HFF-Myc (cell line): ENCODE results near the gene RAP1GAP2.

Experiments used
- DNase-seq: peaks from one replicate; pipeline ENCODE4 v3.0.0-alpha.2; 2011; ENCODE audit warnings: low read depth; ENCODE audit errors: extremely low read depth
- H3K4me3 ChIP-seq: replicated peaks from 2 replicates; pipeline ENCODE4 v1.5.1; 2011; ENCODE audit warnings: low read depth, mild to moderate bottlenecking, control low read depth, low read length
- CTCF ChIP-seq: IDR thresholded peaks from 2 replicates; pipeline ENCODE4 v1.5.1; 2012; ENCODE audit warnings: mild to moderate bottlenecking, low read depth, low read length, control low read depth; ENCODE audit errors: missing control alignments

RAP1GAP2 gene

DNA sequence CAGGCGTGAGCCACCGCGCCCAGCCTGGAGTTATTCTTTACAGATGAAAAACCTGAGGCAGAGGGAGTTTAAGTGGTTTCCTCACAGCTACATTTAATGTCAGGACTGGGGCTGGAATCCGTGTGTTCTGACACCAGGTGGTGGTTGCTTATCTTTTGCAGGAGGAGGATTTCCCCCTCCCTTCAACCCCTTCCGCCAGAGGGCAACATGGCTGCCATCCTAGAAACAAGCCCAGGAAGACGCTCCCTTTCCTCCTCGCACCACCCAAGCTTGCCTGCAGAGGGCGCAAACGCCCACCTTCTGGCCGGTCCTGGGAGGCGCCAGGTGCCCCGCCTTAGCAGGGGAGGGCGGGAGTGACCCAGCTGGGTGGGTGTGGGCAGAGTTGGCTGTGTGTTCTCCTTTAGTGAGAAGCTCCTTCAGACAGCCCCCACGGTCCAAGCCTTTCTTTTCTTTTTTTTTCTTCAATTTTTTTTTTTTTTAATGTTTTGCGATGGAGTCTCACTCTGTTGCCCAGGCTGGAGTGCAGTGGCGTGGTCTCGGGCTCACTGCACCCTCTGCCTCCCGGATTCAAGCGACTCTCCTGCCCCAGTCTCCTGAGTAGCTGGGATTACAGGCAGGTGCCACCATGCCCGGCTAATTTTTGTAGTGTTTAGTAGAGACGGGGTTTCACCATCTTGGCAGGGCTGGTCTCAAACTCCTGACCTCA is 9.9 kb upstream of the RAP1GAP2 start:
- peak; percentile 92 for TF ChIP-seq CTCF
- no peak overlapping the region for H3K4me3 ChIP-seq
- peak; percentile 63 for DNase-seq

DNA sequence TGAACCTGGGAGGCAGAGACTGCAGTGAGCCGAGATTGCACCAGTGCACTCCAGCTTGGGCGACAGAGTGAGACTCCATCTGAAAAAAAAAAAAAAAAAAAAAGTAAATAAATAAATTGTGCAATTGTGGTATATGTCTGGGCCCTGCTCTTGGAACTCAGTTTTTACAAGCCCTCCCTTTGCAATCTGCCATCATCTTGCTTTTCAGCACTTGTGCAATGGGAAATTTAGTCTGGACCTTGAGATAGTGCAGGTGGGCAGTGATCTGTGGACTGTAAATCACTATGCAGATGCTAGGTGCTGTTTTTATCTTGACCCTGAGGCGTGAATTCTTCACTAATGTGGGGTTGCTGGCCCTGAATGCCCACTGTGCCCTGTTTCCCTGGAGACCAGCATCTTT is 6.5 kb upstream of the RAP1GAP2 start:
- DNase-seq, result no peak
- no peak overlapping the region for H3K4me3 ChIP-seq
- TF ChIP-seq CTCF, result no peak

DNA sequence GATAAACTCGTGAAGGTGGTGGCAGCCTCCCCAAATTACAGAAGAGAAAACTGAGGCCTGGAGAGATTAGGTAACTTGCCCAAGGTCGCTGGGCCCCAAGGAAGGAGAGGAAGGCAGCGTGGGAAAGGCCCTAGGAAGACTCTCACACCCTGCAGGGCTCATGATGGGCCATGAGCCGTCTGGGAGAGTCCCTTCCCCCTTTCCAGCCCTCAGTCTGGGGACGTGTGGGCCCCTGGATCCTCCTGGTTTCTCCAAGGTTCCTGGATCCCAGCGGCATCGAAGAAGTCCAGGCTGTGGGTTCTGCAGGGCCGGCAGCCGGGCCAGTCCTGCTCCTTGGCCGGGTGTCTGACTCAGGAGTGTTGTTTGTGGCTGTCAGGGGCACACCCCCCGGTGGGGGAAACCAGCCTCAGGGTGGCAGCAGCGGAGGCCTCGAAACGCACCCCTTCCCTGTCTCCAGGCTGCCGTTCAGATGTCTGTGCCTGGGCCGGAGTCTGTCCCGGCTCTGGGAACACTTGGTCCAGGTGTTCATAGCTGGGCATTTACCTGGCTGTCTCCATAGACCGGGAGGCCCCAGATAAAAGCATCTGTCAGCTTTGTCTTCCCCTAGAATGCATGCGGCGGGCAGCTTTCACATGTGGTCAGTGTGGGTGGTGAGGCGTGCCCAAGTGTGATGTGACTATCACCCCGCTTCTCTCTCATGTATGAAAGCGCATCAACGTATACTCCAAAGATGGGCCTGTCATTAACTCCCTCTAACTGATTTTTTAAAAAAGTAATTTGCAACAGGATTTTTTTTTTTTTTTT is 3.7 kb upstream of the RAP1GAP2 start:
- no peak for DNase-seq
- no peak for TF ChIP-seq CTCF
- H3K4me3 ChIP-seq, result no peak overlapping the region

- no peak overlapping the region for H3K4me3 ChIP-seq
- no peak for TF ChIP-seq CTCF
- no peak for DNase-seq
Measured at GRCh38 chr17:2794111-2794803, 2.0 kb upstream of the RAP1GAP2 start.

DNA sequence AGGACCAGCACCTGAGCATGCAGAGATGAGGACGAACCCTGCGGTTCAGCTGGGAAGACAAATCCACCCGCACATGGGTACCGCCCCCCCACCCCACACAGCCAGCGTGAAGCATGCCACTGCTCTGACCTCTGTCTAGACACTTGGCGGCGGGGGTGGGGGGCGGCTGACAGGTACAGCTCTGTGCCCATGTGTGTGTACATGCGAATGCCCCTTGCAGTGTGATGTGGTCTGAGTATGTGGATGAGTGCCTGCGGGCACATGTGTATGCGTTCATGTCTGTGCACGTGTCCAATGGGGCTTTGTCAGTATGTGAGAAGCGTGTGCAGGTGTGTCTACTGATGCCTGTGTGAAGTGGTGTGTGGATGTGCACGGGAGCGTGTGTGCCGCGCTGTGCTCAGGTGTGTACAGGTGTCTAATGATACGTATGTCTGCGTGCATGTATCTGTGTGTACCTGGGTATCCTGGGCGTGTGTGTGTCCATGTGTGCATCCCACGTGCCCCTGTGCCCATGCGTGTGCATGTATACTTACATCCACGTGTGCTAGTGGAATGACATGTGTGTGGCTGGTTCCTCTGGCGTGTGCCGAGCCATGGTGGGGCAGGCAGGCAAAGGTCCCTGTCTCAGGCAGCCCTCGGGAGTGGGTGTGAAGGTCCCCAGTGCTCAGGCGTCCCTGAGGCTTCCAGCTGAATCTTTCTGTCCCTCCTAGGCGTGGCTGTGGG is 636 bp upstream of the RAP1GAP2 start:
- no peak overlapping the region for H3K4me3 ChIP-seq
- DNase-seq, result no peak
- TF ChIP-seq CTCF, result no peak

DNA sequence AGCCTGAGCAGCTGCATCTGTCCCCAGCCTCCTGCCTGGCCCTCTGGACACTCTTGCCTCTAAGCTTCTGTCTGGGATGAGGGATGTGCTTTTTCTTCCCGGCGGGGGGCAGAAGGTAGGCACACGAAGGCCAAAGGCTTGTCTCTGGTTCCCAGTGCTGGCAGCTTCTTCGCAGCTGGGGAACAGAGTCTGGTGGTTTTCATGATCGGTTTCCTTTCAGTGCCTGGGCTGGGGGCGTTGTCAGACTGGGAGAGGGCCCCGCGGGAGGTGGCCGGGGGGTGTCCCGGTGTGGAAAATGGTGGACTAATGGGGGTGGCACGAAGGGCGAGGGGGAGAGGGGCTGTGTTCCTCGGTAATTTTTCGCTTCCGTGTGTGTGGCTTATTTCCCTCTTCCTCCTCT is 988 bp downstream of the RAP1GAP2 start:
- no peak for TF ChIP-seq CTCF
- no peak overlapping the region for H3K4me3 ChIP-seq
- no peak for DNase-seq
